GM12801 (cell line): ENCODE data around the gene S100A8.

ENCODE experiments used
- TF ChIP-seq, protein P1 (sequence below): IDR thresholded peaks from one replicate; pipeline ENCODE4 v1.5.1; 2011; ENCODE audit warnings: control low read depth; ENCODE audit not compliant: insufficient read length; ENCODE audit errors: extremely low read depth

Gene S100A8

DNA sequence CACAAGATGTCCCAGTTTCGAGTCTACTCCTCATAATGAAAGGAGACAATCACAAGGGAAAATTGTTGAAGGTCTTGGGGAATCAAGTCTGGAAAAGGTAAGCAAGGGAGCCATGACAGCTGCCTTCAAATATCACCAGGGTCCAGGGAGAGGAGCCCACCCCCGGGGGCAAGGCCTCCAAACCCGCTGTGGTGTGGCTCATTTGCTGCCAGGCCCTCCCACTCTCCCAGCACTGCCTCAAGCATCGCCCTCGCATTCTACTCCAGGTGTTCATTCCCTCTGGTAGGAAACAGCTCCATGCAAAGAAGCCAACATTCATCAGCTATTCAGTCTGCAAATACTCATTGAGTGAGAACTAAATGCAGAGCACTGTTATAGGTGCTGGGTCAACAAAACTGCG is 24.6 kb downstream of the S100A8 start:
- TF ChIP-seq, protein P1, sequence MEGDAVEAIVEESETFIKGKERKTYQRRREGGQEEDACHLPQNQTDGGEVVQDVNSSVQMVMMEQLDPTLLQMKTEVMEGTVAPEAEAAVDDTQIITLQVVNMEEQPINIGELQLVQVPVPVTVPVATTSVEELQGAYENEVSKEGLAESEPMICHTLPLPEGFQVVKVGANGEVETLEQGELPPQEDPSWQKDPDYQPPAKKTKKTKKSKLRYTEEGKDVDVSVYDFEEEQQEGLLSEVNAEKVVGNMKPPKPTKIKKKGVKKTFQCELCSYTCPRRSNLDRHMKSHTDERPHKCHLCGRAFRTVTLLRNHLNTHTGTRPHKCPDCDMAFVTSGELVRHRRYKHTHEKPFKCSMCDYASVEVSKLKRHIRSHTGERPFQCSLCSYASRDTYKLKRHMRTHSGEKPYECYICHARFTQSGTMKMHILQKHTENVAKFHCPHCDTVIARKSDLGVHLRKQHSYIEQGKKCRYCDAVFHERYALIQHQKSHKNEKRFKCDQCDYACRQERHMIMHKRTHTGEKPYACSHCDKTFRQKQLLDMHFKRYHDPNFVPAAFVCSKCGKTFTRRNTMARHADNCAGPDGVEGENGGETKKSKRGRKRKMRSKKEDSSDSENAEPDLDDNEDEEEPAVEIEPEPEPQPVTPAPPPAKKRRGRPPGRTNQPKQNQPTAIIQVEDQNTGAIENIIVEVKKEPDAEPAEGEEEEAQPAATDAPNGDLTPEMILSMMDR: no peak

DNA sequence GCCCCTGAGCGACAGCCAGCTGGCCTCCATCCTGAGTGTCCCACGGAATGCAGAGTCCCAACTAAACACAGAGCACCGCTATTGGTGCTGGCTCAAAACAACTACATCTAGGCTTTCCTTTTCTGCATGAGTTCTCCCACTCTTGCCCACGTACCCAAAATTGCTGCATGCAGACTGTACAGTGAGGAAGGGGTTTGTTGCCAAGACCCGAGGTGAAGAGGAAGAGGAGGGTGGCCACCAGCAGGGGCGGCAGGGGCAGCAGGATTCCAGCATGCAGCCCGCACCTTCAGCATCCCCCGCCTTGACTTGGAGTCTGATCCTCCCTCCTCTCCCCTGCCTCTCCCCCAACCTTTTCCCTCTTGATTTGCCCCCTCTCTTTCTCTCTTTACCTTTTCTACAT is 25.2 kb downstream of the S100A8 start:
- TF ChIP-seq, protein P1: no peak

DNA sequence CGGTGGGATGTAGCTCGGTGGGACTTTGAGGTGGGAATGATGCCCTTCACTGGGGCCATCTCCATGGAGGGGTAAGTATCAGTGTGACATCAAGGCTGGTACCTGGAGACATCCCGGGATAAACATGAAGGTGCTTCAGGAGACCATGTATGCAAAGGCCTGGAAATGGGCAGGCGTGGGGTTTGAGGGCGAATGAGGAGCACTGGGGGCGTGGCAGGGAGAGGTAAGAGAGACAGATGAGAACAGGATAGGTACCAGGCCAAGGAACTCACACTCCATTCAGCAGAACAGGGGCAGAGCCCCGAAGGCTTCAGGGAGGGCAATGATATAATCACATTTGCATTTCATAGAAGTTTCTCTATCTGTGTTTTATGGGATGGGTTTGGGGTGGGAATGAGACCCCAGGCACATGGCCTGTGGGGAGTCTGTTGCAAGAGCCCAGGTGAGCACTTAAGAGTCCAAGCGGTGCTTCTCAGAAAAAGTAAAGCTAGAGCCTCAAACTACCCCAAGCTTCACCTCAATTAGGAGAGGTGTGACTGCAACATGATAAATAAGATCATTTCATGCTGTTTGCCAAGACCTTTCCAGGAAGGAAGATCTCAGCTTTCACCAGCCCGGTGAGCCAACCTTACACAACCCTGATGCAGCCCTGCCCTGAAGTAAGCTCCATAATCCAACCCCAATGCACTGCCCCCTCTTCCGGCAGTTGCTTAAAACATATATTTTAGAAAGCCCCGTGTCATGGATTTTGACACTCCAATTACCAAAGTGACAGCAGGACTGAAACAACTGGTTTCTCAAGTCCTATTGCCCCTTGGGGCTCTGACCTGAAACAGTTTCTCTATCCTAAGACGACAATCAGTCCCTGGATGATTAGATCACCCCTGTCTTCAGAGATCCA is 25.9 kb downstream of the S100A8 start:
- TF ChIP-seq, protein P1: no peak

DNA sequence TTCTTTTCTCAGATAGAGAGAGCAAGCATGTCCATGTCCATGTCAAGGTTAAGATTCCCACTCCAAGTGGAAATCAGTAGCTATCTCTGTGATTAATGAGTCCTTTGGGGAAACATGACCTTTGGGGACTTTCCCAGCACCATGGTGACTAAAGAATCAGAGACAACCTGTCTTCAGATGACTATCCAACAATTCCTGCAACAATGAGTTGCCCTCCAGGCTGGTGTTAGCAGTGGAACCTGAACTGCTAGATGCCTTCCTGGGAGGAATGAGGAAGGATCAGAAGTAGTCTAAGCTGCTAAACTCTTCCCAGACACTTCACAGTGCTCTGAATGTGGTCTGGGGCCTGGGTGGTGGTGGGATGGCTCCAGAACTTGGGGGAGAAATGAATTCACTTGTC is 26.7 kb downstream of the S100A8 start:
- TF ChIP-seq, protein P1: no peak

DNA sequence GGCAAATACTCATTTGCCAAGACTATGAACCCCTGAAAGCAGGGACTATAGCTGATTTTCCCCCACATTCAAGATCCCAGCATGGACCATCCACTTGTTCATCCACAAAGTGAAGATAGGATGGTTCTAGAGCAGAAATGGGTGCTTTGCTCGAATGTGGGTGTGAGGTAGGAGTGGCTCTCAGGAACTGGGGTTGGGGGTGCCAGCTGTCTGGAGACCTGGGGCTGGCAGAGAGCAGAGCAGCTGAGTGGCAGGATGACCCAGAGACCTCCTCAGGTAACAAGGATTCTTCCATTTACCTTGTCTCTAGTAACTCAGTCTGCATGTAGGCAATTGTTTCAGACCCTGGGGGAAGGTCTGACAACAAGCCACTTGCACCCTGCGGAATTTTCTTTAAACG is 27.2 kb downstream of the S100A8 start:
- TF ChIP-seq, protein P1: no peak

DNA sequence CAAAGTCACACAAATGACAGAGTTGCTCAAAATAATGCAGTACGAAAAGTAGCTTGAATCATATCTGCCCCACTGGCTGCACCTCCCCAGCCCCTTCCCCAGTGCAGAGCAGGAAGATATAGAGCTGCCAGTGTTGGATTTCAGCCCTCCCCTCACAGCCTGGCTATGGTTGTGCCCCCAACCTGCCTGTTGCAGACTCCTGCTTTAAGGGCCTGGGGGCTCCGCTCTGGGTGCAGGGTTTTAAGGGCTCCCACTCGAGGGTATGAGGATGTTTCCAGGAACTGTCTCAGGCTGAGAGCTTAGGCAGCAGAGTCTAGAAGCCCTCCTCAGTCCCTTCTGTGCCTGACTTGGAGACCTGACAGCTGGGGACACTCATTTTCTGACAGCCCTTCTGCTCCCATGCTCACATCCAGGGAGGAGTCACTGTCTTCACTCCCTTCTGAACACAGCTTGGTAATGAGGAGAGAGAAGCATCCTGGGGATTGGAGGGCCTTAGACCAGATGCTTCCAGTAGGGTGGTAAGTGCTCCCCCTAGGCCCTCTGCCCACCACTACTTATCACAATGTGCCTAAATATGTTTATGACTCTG is 28.6 kb downstream of the S100A8 start:
- TF ChIP-seq, protein P1: no peak

DNA sequence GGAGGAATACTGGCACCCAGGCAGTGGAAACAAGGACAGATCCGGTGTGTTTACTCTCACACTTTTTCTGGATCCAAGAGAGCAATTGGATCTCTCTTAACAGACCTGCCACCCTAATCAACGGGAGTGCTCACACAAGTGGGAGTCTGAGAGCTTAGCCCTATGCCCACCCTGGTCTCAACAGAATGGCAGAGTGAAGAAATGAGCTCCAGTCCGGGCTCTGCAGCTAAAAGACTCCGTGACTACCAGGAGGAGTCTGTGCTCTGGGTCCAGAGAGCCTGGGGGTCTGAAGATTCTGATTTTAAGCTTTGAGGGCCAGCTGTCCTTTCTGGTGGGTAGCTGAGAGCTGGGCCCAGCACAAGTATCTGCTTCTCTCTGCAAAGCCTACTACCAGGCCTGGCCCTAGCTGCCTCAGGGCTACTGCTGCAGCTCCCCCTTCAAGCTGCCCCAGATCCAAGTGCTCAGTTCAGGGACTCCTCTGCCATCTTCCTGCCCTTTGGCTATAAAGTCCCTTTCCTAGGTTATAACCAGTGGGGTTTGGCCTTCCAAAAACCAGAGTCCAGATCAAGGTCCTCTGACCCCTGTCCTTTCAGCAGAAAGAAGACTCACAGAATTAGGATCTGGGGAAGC is 29.3 kb downstream of the S100A8 start:
- TF ChIP-seq, protein P1: no peak
